ENCODE results near the gene PPIG.
"Not testable (repeated sequence)": the region's sequence is repeated elsewhere in the genome, so short reads cannot be mapped to it uniquely, and the experiment has no call there.

Gene PPIG

GRCh38 chr2:169584005-169584877 is at the start of gene PPIG:
Gene PPIG (plus strand): TSS chr2:169584351. CDS start chr2:169604042, 19,691 bp downstream.
- peak; percentile 89 for DNase-seq (ENCODE audit: low spot score)

DNA sequence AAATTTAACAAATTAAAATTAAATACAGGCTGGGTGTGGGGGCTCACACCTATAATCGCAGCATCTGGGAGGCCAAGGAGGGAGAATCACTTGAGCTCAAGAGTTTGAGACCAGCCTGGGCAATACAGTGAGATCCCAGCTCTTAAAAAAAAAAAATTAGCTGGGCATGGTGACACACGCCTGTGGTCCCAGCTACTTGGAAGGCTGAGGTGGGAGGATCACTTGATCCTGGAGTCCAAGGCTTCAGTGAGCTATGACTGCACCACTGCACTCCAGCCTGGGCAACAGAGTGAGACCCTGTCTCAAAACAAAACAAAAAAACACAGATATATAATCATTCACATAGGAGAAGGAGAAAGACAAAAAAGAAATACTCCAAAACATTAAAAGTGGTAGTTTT is 44.7 kb upstream of the PPIG start:
- DNase-seq (ENCODE audit: low spot score) = not testable (repeated sequence)

GRCh38 chr2:169540146-169540545 is 44.0 kb upstream of the PPIG start:
- no peak for DNase-seq (ENCODE audit: low spot score)

GRCh38 chr2:169542433-169542832 is 41.7 kb upstream of the PPIG start:
- DNase-seq (ENCODE audit: low spot score) = no peak

DNA sequence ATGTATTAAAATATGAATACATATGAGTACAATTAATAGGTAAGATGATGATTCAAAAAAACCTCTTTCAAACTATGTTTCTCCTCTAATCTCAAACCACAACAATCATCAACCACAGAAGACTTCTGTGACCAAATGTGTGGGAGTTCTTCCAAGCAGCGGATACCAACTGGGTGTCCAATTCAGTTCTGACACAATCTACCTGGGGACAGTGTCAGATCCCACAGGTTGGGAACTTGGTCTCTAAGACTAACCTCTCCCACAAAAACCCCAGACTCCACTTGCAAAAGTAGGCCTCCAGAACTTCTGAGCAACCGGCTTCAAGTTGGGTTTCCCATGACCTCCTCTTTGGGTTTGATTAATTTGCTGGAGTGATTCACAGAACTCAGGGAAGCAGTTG is 37.4 kb upstream of the PPIG start:
- DNase-seq (ENCODE audit: low spot score) = no peak

- no peak for DNase-seq (ENCODE audit: low spot score)
Measured at GRCh38 chr2:169561364-169561763, 22.8 kb upstream of the PPIG start.

DNA sequence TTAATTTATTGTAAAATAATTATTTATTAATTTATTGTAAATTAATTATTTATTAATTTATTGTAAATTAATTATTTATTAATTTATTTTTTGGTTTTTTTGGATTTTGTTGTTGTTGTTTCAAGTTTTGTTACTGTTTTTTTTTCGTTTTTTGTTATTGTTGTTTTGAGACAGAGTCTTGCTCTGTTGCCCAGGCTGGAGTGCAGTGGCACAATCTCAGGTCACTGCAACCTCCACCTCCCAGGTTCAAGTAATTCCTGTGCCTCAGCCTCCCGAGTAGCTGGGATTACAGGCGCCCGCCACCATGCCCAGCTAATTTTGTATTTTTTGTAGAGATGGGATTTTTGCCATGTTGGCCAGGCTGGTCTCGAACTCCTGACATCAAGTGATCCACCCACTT is 22.1 kb upstream of the PPIG start:
- DNase-seq (ENCODE audit: low spot score) = not testable (repeated sequence)

- DNase-seq (ENCODE audit: low spot score) = no peak
Measured at GRCh38 chr2:169562519-169562918, 21.6 kb upstream of the PPIG start.

DNA sequence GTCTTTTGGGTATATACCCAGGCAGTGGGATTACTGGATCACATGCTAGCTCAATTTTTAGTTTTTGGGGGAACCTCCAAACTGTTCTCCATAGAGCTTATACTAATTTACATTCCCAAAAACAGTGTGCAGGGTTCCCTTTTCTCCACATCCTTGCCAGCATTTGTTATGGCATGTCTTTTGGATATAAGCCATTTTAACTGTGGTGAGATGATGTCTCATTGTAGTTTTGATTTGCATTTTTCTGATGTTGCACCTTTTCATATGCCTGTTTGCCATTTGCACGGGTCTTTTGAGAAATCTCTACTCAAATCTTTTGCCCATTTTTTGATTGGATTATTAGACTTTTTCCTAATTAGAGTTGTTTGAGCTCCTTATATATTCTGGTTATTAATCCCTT is 18.5 kb upstream of the PPIG start:
- no peak for DNase-seq (ENCODE audit: low spot score)

- DNase-seq (ENCODE audit: low spot score) = no peak
Measured at GRCh38 chr2:169569948-169570347, 14.2 kb upstream of the PPIG start.

GRCh38 chr2:169570752-169571151 is 13.4 kb upstream of the PPIG start:
- DNase-seq (ENCODE audit: low spot score) = not testable (repeated sequence)

DNA sequence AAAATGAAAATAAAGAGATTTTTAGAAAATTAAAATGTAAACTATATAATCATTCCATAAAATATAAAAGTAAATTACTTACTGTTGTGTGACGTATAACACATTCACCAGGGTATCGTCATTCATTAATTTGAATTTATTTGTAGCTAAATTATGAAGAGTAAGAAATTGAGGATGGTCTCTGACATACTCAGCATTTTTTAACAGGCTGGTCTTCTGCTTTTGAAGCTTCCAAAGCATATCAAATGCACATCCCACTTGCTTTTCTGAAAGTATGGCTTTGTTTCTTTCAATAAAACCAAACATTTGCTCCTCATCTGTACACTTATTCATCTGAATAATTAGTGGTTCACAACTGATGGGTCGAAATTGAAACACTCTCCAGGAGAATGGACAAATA is 12.6 kb upstream of the PPIG start:
- DNase-seq (ENCODE audit: low spot score) = no peak

- no peak for DNase-seq (ENCODE audit: low spot score)
Measured at GRCh38 chr2:169572189-169572588, 12.0 kb upstream of the PPIG start.

GRCh38 chr2:169572821-169573159 is 11.4 kb upstream of the PPIG start:
- no peak for DNase-seq (ENCODE audit: low spot score)

DNA sequence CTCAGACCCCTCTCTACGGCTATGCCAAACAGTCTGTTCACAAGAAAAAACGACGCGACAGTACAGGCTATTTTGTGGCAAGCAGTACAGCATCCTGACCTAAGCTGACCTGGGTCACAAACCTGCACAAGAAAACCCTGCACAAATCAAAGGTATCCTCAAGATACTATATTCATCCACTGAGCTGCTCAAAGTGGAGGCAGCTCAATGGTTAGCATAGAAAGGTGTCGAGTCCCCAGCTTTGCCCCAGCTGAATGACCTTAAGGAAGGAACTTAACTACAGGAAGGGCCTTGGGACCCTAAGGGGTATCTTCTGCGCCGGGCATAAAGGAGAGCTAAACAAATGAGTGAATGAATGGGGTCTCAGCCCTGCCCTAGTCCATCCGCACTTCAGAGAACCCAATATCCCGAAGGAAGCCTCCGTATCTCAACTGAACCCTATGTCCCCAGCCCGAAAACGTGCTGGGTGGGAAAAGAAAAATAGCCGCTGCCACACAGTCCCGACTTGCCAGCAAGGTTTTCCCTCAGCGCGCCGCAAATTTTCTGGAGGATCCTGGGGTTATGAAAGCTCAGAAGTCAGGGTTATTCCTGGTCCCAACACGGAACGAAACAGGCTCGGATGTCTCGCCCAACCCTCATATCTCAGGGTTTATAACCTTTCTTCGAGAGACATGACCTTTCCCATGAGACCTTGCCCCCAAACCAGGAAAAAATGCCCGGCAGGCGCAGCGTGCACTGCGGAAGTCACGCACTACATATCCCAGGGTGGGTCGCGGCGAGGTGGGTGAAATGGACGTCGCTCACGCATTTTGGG is 10.8 kb upstream of the PPIG start, which contains the start of gene FASTKD1:
Gene FASTKD1, minus strand, starts transcription at position 706 of the 814 bp plus-strand sequence. CDS start 1,836 bp downstream, outside the sequence.
- peak; percentile 72 for DNase-seq (ENCODE audit: low spot score)

DNA sequence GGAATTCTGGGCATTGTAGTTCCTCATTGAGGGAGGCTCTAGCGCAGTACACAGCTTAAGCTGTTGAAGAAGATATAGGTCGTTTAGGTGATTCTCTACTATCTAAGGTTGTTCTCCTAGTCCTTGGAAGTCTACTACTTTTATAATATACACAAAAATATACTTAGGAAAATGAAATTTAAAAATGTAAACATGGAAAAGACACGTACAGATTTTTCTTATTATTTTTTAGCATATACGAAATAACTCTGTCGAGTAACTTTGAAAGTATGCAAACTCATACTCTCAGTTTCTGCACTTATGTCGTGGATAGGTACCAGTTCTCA is 10.2 kb upstream of the PPIG start:
- DNase-seq (ENCODE audit: low spot score) = no peak

DNA sequence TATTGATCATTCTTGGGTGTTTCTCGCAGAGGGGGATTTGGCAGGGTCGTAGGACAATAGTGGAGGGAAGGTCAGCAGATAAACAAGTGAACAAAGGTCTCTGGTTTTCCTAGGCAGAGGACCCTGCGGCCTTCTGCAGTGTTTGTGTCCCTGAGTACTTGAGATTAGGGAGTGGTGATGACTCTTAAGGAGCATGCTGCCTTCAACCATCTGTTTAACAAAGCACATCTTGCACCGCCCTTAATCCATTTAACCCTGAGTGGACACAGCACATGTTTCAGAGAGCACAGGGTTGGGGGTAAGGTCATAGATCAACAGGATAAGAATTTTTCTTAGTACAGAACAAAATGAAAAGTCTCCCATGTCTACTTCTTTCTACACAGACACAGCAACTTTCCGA is 9.6 kb upstream of the PPIG start:
- DNase-seq (ENCODE audit: low spot score) = not testable (repeated sequence)

GRCh38 chr2:169575264-169575663 is 8.9 kb upstream of the PPIG start:
- DNase-seq (ENCODE audit: low spot score) = not testable (repeated sequence)

DNA sequence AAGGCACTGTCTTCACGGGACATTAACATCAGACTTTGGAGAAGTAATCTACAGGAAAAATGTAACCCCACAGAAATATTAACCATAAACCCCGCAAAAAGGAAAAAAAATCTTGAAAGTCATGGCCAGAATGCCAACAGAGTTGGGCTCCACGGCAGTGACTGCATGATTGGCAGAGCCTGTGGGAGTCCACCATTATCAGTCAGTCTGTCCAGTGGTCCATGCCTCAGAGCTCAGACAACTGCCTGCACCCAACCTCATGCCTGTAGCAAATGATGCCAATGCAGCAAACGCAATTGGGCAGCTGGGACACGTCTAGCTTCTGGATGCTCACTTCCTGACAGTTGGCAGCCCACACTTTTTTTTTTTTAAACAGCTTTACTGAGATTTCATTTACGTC is 5.1 kb upstream of the PPIG start:
- DNase-seq (ENCODE audit: low spot score) = no peak

DNA sequence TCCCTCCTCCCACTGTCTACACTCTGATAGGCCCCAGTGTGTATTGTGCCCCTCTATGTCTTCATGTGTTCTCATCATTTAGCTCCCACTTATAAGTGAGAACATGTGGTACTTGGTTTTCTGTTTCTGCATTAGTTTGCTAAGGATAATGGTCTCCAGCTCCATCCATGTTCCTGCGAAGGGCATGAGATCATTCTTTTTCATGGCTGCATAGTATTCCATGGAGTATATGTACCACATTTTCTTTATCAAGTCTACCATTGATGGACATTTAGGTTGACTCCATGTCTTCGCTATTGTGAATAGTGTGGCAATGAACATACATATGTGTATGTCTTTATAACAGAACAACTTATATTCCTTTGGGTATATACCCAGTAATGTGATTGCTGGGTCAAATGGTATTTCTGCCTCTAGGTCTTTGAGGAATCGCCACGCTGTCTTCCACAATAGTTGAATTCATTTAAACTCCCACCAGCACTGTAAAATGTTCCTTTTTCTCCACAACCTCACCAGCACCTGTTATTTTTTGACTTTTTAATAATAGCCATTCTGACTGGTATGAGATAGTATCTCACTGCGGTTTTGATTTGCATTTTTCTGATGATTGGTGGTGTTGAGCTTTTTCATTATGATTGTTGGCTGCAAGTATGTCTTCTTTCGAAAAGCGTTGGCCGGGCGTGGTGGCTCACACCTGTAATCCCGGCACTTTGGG is 1.4 kb upstream of the PPIG start:
- not testable (repeated sequence) for DNase-seq (ENCODE audit: low spot score)

- DNase-seq (ENCODE audit: low spot score) = no peak
Measured at GRCh38 chr2:169583518-169583917, 633 bp upstream of the PPIG start.

DNA sequence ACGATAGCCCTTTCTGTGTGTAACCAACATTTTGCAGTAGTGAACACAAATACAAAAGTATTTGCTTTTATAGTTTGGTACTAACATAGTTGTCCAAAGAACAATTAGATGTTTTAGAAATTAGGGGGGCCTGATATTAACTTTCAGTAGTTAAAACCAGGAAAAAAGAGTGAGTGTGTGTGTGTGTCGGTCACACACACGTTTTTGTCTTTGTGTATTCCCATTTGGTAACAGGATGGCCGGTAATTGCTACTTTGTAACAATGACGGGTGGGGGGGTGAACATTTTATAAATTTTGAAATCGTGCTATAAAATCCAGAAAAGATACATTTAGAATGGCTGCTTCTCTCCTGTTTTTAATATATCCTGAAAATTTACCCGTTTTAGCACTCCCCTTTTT is 1.5 kb downstream of the PPIG start:
- no peak for DNase-seq (ENCODE audit: low spot score)

GRCh38 chr2:169590804-169591203 is 6.7 kb downstream of the PPIG start:
- DNase-seq (ENCODE audit: low spot score) = no peak

Measured in COLO829 (cell line).